ENCODE results near the gene HSBP1L1.

Gene HSBP1L1

DNA sequence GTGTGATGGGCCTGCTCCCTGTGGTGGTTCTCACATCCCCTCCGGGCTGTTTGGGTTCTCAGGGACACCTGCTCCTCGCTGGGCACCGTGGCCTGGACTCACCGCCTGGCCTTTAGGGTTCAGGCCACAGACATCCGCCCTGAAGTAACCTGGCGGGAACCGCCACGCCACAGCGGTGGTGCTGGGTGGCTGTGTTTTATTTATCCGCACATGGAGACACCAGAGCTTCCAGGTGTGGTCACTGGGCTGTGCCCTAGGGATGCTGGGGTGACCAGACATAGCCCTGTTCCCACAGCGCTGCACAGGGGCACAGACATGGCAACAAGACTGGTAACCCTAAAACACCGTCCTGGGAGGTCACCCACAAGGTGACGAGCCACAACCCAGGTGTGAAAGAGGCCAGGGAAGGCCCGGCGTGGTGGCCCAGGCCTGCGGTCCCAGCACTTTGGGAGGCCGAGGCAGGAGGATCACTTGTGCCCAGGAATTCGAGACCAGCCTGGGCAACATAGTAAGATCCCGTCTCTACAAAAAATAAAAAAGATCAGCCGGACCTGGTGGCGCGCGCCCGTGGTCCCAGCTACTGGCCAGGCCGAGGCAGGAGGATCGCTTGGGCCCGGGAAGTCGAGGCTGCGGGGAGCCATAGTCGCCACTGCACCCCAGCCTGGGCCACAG, 649 bp upstream of the HSBP1L1 start:
- Histone ChIP-seq H3K9me3 (ENCODE audit: insufficient read depth, low read length) (no peaks in the 10 kb centered on the region), H3K9ac (ENCODE audit: insufficient read length, low read depth) (peak overlapping the region; percentile 17), H3K4me1 (ENCODE audit: insufficient read depth, insufficient read length) (peaks cover 30% of the 10 kb centered on the region), H3K27me3 (ENCODE audit: insufficient read depth, insufficient read length) (peaks cover 60% of the 10 kb centered on the region), H3K36me3 (ENCODE audit: insufficient read depth, insufficient read length, low read length) (no peaks in the 10 kb centered on the region), H3K4me3 (ENCODE audit: insufficient read length, low read depth) (peak overlapping the region; percentile 48)
- TF ChIP-seq YY1 (IDR thresholded peaks at IDR 0.05; ENCODE audit: insufficient read depth, insufficient read length) (no peak), SUZ12 (IDR thresholded peaks at IDR 0.05; ENCODE audit: extremely low read depth, insufficient read depth, insufficient read length) (no peak), ZNF274 (IDR thresholded peaks at IDR 0.05; ENCODE audit: low read depth, low read length) (no peak)
- DNase-seq (ENCODE audit: low read depth, low spot score) = no peak

GRCh38 chr18:79965119-79965902, 868 bp downstream of the HSBP1L1 start:
- Histone ChIP-seq H3K4me3 (ENCODE audit: insufficient read length, low read depth) (peak overlapping the region; percentile 48), H3K4me1 (ENCODE audit: insufficient read depth, insufficient read length) (peaks cover 30% of the 10 kb centered on the region), H3K9me3 (ENCODE audit: insufficient read depth, low read length) (no peaks in the 10 kb centered on the region), H3K36me3 (ENCODE audit: insufficient read depth, insufficient read length, low read length) (peaks cover 9% of the 10 kb centered on the region), H3K9ac (ENCODE audit: insufficient read length, low read depth) (peak overlapping the region; percentile 29), H3K27me3 (ENCODE audit: insufficient read depth, insufficient read length) (peaks cover 49% of the 10 kb centered on the region)
- DNase-seq (ENCODE audit: low read depth, low spot score) = no peak
- TF ChIP-seq SUZ12 (IDR thresholded peaks at IDR 0.05; ENCODE audit: extremely low read depth, insufficient read depth, insufficient read length) (no peak), ZNF274 (IDR thresholded peaks at IDR 0.05; ENCODE audit: low read depth, low read length) (no peak), YY1 (IDR thresholded peaks at IDR 0.05; ENCODE audit: insufficient read depth, insufficient read length) (no peak)

GRCh38 chr18:79970419-79971133, 6.1 kb downstream of the HSBP1L1 start:
- H3K9ac ChIP-seq (ENCODE audit: insufficient read length, low read depth) = no peak overlapping the region
- no peak for TF ChIP-seq ZNF274 (IDR thresholded peaks at IDR 0.05; ENCODE audit: low read depth, low read length)
- TF ChIP-seq YY1 (IDR thresholded peaks at IDR 0.05; ENCODE audit: insufficient read depth, insufficient read length) = no peak
- no peak for TF ChIP-seq SUZ12 (IDR thresholded peaks at IDR 0.05; ENCODE audit: extremely low read depth, insufficient read depth, insufficient read length)
- H3K4me3 ChIP-seq (ENCODE audit: insufficient read length, low read depth) = no peak overlapping the region
- no peaks in the 10 kb centered on the region for H3K27me3 ChIP-seq (ENCODE audit: insufficient read depth, insufficient read length)
- DNase-seq (ENCODE audit: low read depth, low spot score) = no peak
- H3K4me1 ChIP-seq (ENCODE audit: insufficient read depth, insufficient read length) = no peaks in the 10 kb centered on the region
- peaks cover 61% of the 10 kb centered on the region for H3K36me3 ChIP-seq (ENCODE audit: insufficient read depth, insufficient read length, low read length)
- no peaks in the 10 kb centered on the region for H3K9me3 ChIP-seq (ENCODE audit: insufficient read depth, low read length)

DNA sequence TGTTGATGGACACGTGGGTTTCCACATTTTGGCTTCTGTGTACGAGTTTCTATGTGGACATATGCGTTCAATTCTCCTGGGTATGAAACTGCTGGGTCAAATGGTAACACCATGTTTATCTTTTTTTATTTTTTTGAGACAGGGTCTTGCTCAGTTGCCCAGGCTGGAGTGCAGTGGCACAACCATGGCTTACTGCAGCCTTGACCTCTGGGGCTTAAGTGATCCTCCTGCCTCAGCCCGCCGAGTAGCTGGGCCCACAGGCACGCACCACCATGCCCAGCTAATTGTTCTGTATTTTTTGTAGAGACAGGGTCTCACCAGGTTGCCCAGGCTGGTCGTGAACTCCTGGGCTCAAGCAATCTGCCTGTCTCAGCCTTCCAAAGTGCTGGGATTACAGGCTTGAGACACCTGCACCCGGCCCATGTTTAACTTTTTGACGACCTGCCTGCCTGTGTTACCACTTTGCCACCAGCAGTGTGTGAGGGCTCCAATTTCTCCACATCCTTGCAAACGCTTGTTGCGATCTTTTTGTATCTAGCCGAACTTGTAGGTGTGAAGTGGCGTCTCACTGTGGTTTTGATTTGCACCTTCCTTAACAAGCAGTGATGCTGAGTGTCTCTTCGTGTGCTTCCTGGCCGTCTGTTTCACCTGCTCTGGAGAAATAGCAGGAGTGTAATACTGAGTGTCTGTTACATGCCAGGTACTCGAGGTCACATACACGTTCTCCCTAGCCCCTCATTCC, 6.9 kb downstream of the HSBP1L1 start:
- Histone ChIP-seq H3K27me3 (ENCODE audit: insufficient read depth, insufficient read length) (no peaks in the 10 kb centered on the region), H3K36me3 (ENCODE audit: insufficient read depth, insufficient read length, low read length) (peaks cover 69% of the 10 kb centered on the region), H3K9me3 (ENCODE audit: insufficient read depth, low read length) (no peaks in the 10 kb centered on the region), H3K4me3 (ENCODE audit: insufficient read length, low read depth) (no peak overlapping the region), H3K9ac (ENCODE audit: insufficient read length, low read depth) (no peak overlapping the region), H3K4me1 (ENCODE audit: insufficient read depth, insufficient read length) (no peaks in the 10 kb centered on the region)
- TF ChIP-seq ZNF274 (IDR thresholded peaks at IDR 0.05; ENCODE audit: low read depth, low read length) = no peak
- no peak for TF ChIP-seq YY1 (IDR thresholded peaks at IDR 0.05; ENCODE audit: insufficient read depth, insufficient read length)
- TF ChIP-seq SUZ12 (IDR thresholded peaks at IDR 0.05; ENCODE audit: extremely low read depth, insufficient read depth, insufficient read length) = no peak
- no peak for DNase-seq (ENCODE audit: low read depth, low spot score)

GRCh38 chr18:79971986-79972385, 7.5 kb downstream of the HSBP1L1 start:
- peaks cover 72% of the 10 kb centered on the region for H3K36me3 ChIP-seq (ENCODE audit: insufficient read depth, insufficient read length, low read length)

DNA sequence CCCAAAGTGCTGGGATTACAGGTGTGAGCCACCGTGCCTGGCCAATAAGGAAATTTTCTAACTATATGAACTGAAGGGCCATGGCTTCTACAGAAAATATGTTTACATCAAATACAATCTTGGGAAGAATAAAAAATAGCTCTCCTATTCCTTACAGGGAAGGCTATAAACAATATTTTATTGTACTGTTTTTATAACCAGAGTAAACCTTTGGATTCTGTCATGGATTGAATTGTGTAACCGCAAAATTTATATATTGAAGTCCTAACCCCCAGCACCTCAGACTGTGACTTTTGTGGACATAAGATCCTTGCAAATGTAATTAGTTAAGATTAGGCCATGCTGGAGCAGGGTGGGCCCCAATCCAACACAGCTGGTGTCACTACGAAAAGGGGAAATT, 8.3 kb downstream of the HSBP1L1 start:
- Histone ChIP-seq H3K9ac (ENCODE audit: insufficient read length, low read depth) (no peak overlapping the region), H3K4me1 (ENCODE audit: insufficient read depth, insufficient read length) (no peaks in the 10 kb centered on the region), H3K9me3 (ENCODE audit: insufficient read depth, low read length) (no peaks in the 10 kb centered on the region), H3K4me3 (ENCODE audit: insufficient read length, low read depth) (no peak overlapping the region), H3K36me3 (ENCODE audit: insufficient read depth, insufficient read length, low read length) (peaks cover 78% of the 10 kb centered on the region), H3K27me3 (ENCODE audit: insufficient read depth, insufficient read length) (no peaks in the 10 kb centered on the region)
- DNase-seq (ENCODE audit: low read depth, low spot score) = no peak
- no peak for TF ChIP-seq ZNF274 (IDR thresholded peaks at IDR 0.05; ENCODE audit: low read depth, low read length)
- no peak for TF ChIP-seq YY1 (IDR thresholded peaks at IDR 0.05; ENCODE audit: insufficient read depth, insufficient read length)
- TF ChIP-seq SUZ12 (IDR thresholded peaks at IDR 0.05; ENCODE audit: extremely low read depth, insufficient read depth, insufficient read length) = no peak

More at GRCh38 chr18:79971986-79972385, 7.5 kb downstream of the HSBP1L1 start:
- Histone ChIP-seq H3K9ac (ENCODE audit: insufficient read length, low read depth) (no peak overlapping the region), H3K4me1 (ENCODE audit: insufficient read depth, insufficient read length) (no peaks in the 10 kb centered on the region), H3K27me3 (ENCODE audit: insufficient read depth, insufficient read length) (no peaks in the 10 kb centered on the region), H3K4me3 (ENCODE audit: insufficient read length, low read depth) (no peak overlapping the region), H3K9me3 (ENCODE audit: insufficient read depth, low read length) (no peaks in the 10 kb centered on the region)
- TF ChIP-seq YY1 (IDR thresholded peaks at IDR 0.05; ENCODE audit: insufficient read depth, insufficient read length) (no peak), ZNF274 (IDR thresholded peaks at IDR 0.05; ENCODE audit: low read depth, low read length) (no peak), SUZ12 (IDR thresholded peaks at IDR 0.05; ENCODE audit: extremely low read depth, insufficient read depth, insufficient read length) (no peak)
- DNase-seq (ENCODE audit: low read depth, low spot score) = no peak

All from NT2/D1 (cell line).